RWPE1 (cell line): ENCODE data around the gene ISG20.

Source experiments
- CTCF ChIA-PET: fragments of 350-600 bp; sonication (Branson Sonifier 250); formaldehyde crosslinking; extraction: SDS; loops from one replicate; lab custom pipeline; 2021; lab: Yijun Ruan, JAX
- POLR2A ChIA-PET: fragments of 400-600 bp; formaldehyde crosslinking; extraction: SDS; loops from one replicate; lab custom pipeline; 2020; ENCODE audit warnings: antibody characterized with exemption; ENCODE audit not compliant: low non-redundant PET; lab: Yijun Ruan, JAX
- DNase-seq: peaks from one replicate; pipeline ENCODE4 v3.0.0; 2012; ENCODE audit warnings: low spot score
- H3K27ac ChIP-seq: fragments of 450-650 bp; 2 replicates; pipeline ENCODE4 v1.5.1; 2017
- CTCF ChIP-seq: fragments of 450-650 bp; conservative IDR thresholded peaks from 2 replicates; pipeline ENCODE4 v1.5.1; 2017; ENCODE audit warnings: low read depth, mild to moderate bottlenecking

Gene ISG20

GRCh38 chr15:88657326-88658069 lies 18.7 kb downstream of the ISG20 start:
- POLR2A ChIA-PET, result no interaction called here
- TF ChIP-seq CTCF, result peak; percentile 93
- H3K27ac ChIP-seq, result peak overlapping the region; percentile 84
- peak; percentile 76 for DNase-seq
- CTCF ChIA-PET, result interaction anchor here (0.5 to 2.5 kb wide), 28 partner anchors 12 to 567 kb away, joined by 3 to 17 read pairs (median 4); partner anchors contain the start of gene ACAN

- no peak for DNase-seq
- ChIA-PET POLR2A (no interaction called here), CTCF (interaction anchor here (0.5 to 3.0 kb wide), 27 partner anchors 12 to 566 kb away, joined by 3 to 17 read pairs (median 4); partner anchors contain the start of gene ACAN)
- H3K27ac ChIP-seq, result peak overlapping the region; percentile 84
- TF ChIP-seq CTCF, result no peak
Measured at GRCh38 chr15:88658070-88658965, 19.5 kb downstream of the ISG20 start.

GRCh38 chr15:88658972-88659931 lies 20.4 kb downstream of the ISG20 start:
- no peak for TF ChIP-seq CTCF
- POLR2A ChIA-PET, result no interaction called here
- H3K27ac ChIP-seq, result peak overlapping the region; percentile 84
- CTCF ChIA-PET, result interaction anchor here (0.6 to 3.0 kb wide), 5 partner anchors 175 to 398 kb away, joined by 3 to 10 read pairs (median 3); no protein-coding TSS in a partner anchor
- DNase-seq, result peak; percentile 90

- CTCF ChIA-PET, result interaction anchor here (3.0 kb wide), 1 partner anchor 244 kb away, joined by 10 read pairs; no protein-coding TSS in a partner anchor
- no peak for DNase-seq
- POLR2A ChIA-PET, result no interaction called here
- H3K27ac ChIP-seq, result no peak overlapping the region
- no peak for TF ChIP-seq CTCF
Measured at GRCh38 chr15:88661041-88661700, 22.4 kb downstream of the ISG20 start.

GRCh38 chr15:88661761-88662556 lies 23.1 kb downstream of the ISG20 start:
- no peak for DNase-seq
- no peak overlapping the region for H3K27ac ChIP-seq
- TF ChIP-seq CTCF, result no peak
- POLR2A ChIA-PET, result no interaction called here
- CTCF ChIA-PET, result interaction anchor here (3.0 kb wide), 1 partner anchor 243 kb away, joined by 10 read pairs; no protein-coding TSS in a partner anchor
